Lower lobe of right lung (tissue), 2 donors: ENCODE results near the gene LHFPL3. TPM values are rescaled to one million over a fixed set of nuclear protein-coding genes. Genes with fewer than 3 reads are reported as not detected.

ENCODE experiments used
- ATAC-seq, 2 donors: fragments of 200-7000 bp; cut with Tn5 transposase; one replicate each; pipeline ENCODE4 v1.9.1; 2020 to 2022; ENCODE audit warnings: mild to moderate bottlenecking in 2 of 2, moderate library complexity in 2 of 2
- DNase-seq: peaks from one replicate; pipeline ENCODE4 v3.0.0-alpha.2; 2020
- H3K27ac ChIP-seq: fragments of 200-600 bp; one replicate; pipeline ENCODE4 v1.8.0; 2022
- H3K27me3 ChIP-seq: fragments of 200-600 bp; one replicate; pipeline ENCODE4 v1.8.0; 2022; ENCODE audit warnings: low read depth
- H3K36me3 ChIP-seq: fragments of 200-600 bp; one replicate; pipeline ENCODE4 v1.8.0; 2022; ENCODE audit warnings: mild to moderate bottlenecking
- H3K4me1 ChIP-seq: fragments of 200-600 bp; one replicate; pipeline ENCODE4 v1.8.0; 2022
- H3K4me3 ChIP-seq: fragments of 200-600 bp; one replicate; pipeline ENCODE4 v1.8.0; 2022; ENCODE audit warnings: mild to moderate bottlenecking
- H3K9me3 ChIP-seq: fragments of 200-600 bp; one replicate; pipeline ENCODE4 v1.8.0; 2022
- CTCF ChIP-seq: fragments of 200-600 bp; IDR thresholded peaks from one replicate; pipeline ENCODE4 v1.8.0; 2022; ENCODE audit warnings: antibody characterized with exemption, mild to moderate bottlenecking
- intact Hi-C: fragments of 100-400 bp; cut with DNase I; formaldehyde crosslinking; loops from one replicate; pipeline ENCODE4 v1.11.0; 2022
- total RNA-seq: library from RNA; stranded (reverse); fragmentation: NEBNext Ultra II Directional; extraction: Animal tissue kit (Norgen Biotek cat#: 25700); gene quantifications from one replicate; pipeline ENCODE4 v1.2.1, GENCODE V29; 2021
- donor health status: DM: no; HTN: yes; CAD: no; lungs with severe emphysema.

LHFPL3 gene
- total RNA-seq, 1 donor from 2014 or later = not detected

- TF ChIP-seq CTCF = no peak
- Histone ChIP-seq H3K4me1 (no peaks in the 10 kb centered on the region), H3K36me3 (no peaks in the 10 kb centered on the region), H3K27ac (no peak overlapping the region), H3K9me3 (no peaks in the 10 kb centered on the region), H3K4me3 (no peak overlapping the region), H3K27me3 (no peaks in the 10 kb centered on the region)
- ATAC-seq = no peak
- DNase-seq = no peak
- intact Hi-C loops = no loop called here
These were observed 545.0 kb downstream of the LHFPL3 start for GRCh38 chr7:104873401-104873800.

- H3K27ac ChIP-seq = no peak overlapping the region
- peaks cover 4% of the 10 kb centered on the region for H3K4me1 ChIP-seq
- DNase-seq (no peak), ATAC-seq (no peak)
- no peak overlapping the region for H3K4me3 ChIP-seq
- intact Hi-C loops = no loop called here
- no peaks in the 10 kb centered on the region for H3K36me3 ChIP-seq
- no peak for TF ChIP-seq CTCF
- no peaks in the 10 kb centered on the region for H3K9me3 ChIP-seq
- no peaks in the 10 kb centered on the region for H3K27me3 ChIP-seq
These were observed 550.2 kb downstream of the LHFPL3 start for GRCh38 chr7:104878577-104878976.

- Histone ChIP-seq H3K4me3 (no peak overlapping the region), H3K27ac (no peak overlapping the region), H3K9me3 (no peaks in the 10 kb centered on the region), H3K4me1 (peaks cover 14% of the 10 kb centered on the region), H3K27me3 (no peaks in the 10 kb centered on the region), H3K36me3 (no peaks in the 10 kb centered on the region)
- ATAC-seq = no peak
- no peak for DNase-seq
- no peak for TF ChIP-seq CTCF
- intact Hi-C loops = no loop called here
These were observed 554.9 kb downstream of the LHFPL3 start for GRCh38 chr7:104883248-104883717.

- intact Hi-C loops = no loop called here
- ATAC-seq = peak; percentile 94 to 96
- TF ChIP-seq CTCF = peak; percentile 93
- peak; percentile 88 for DNase-seq
- H3K4me1 ChIP-seq = peaks cover 14% of the 10 kb centered on the region
- H3K4me3 ChIP-seq = peak overlapping the region; percentile 9
- no peak overlapping the region for H3K27ac ChIP-seq
- H3K9me3 ChIP-seq = no peaks in the 10 kb centered on the region
- no peaks in the 10 kb centered on the region for H3K36me3 ChIP-seq
- no peaks in the 10 kb centered on the region for H3K27me3 ChIP-seq
These were observed 555.5 kb downstream of the LHFPL3 start for GRCh38 chr7:104883718-104884452.

- H3K9me3 ChIP-seq = no peaks in the 10 kb centered on the region
- ATAC-seq = no peak
These were observed 558.2 kb downstream of the LHFPL3 start for GRCh38 chr7:104886651-104887050.

More at GRCh38 chr7:104886651-104887050, 558.2 kb downstream of the LHFPL3 start:
- no peak overlapping the region for H3K27ac ChIP-seq
- intact Hi-C loops = no loop called here
- H3K36me3 ChIP-seq = no peaks in the 10 kb centered on the region
- H3K27me3 ChIP-seq = no peaks in the 10 kb centered on the region
- DNase-seq = no peak
- no peak for TF ChIP-seq CTCF
- no peak overlapping the region for H3K4me3 ChIP-seq
- H3K4me1 ChIP-seq = peaks cover 14% of the 10 kb centered on the region
